NCI-H146 treated with DMSO at 0.1 percent for 48 hours (cell line): ENCODE data around the gene SMG9.
A peak's percentile ranks its signal among the peaks of the same experiment; 100 is the strongest.

Experiments
- DNase-seq: peaks from one replicate; lab custom pipeline; 2025; ENCODE audit not compliant: unreplicated experiment; lab: John Stamatoyannopoulos, UW

SMG9 gene

GRCh38 chr19:43759515-43759914, 4.8 kb upstream of the SMG9 start:
- no peak for DNase-seq

- peak; percentile 81 for DNase-seq
These were observed 567 bp upstream of the SMG9 start for GRCh38 chr19:43755256-43755801.

GRCh38 chr19:43754253-43754502, 584 bp downstream of the SMG9 start:
- DNase-seq: no peak

GRCh38 chr19:43752287-43752875, 2.4 kb downstream of the SMG9 start:
- DNase-seq: no peak

GRCh38 chr19:43751466-43752220, 3.1 kb downstream of the SMG9 start:
- DNase-seq: no peak

- DNase-seq: no peak
These were observed 4.9 kb downstream of the SMG9 start for GRCh38 chr19:43749898-43750297.

GRCh38 chr19:43749152-43749551, 5.6 kb downstream of the SMG9 start:
- DNase-seq: no peak

- DNase-seq: no peak
These were observed 6.1 kb downstream of the SMG9 start for GRCh38 chr19:43748685-43749084.

GRCh38 chr19:43748205-43748594, 6.6 kb downstream of the SMG9 start:
- no peak for DNase-seq

- no peak for DNase-seq
These were observed 7.1 kb downstream of the SMG9 start for GRCh38 chr19:43747557-43748204.

GRCh38 chr19:43743059-43743458, 11.7 kb downstream of the SMG9 start:
- no peak for DNase-seq

GRCh38 chr19:43741075-43741825, 13.5 kb downstream of the SMG9 start:
- no peak for DNase-seq

- no peak for DNase-seq
These were observed 15.1 kb downstream of the SMG9 start for GRCh38 chr19:43739439-43740235.

- no peak for DNase-seq
These were observed 16.0 kb downstream of the SMG9 start for GRCh38 chr19:43738780-43739211.

- no peak for DNase-seq
These were observed 18.8 kb downstream of the SMG9 start for GRCh38 chr19:43735957-43736356.

- no peak for DNase-seq
These were observed 19.7 kb downstream of the SMG9 start for GRCh38 chr19:43735013-43735412.

- DNase-seq: no peak
These were observed 22.9 kb downstream of the SMG9 start for GRCh38 chr19:43731846-43732245.

GRCh38 chr19:43731346-43731745, 23.4 kb downstream of the SMG9 start:
- DNase-seq: no peak

GRCh38 chr19:43729919-43730318, 24.8 kb downstream of the SMG9 start:
- DNase-seq: no peak

- no peak for DNase-seq
These were observed 27.2 kb downstream of the SMG9 start for GRCh38 chr19:43727593-43727853.
